ENCODE results near the gene MXD3. TPM values are rescaled to one million over a fixed set of nuclear protein-coding genes. Genes with fewer than 3 reads are reported as not detected.

Gene MXD3
- total and polyA plus RNA-seq, 10 of the 15 experiments (the other 5 are each of a cell fraction or from before 2014, with no cell fraction given), result 0.24 to 29.8 (median 13.5) TPM

DNA sequence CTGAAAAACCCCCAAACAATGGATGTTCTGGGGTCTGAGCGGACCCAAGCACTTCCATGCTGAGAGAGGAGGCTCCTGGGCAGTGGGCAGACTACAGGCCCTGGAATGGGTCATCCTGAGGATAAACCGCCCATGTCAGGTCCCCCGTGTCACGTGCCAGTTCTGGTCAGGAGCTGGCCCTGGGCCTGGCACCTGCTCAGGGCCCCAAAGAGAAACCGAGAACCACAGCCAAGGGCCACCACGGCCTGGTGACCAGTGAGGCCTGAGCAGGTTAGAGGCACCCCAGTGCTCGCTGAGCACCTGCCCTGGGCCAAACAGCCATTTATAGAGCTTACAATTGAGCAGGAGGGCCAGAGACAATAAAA lies 24.0 kb upstream of the MXD3 start:
- no TSS peak for BruUV-seq (replicated peaks)
- in situ Hi-C loops (cut with MboI), result no loop called here
- H2AFZ ChIP-seq (ENCODE audit: control insufficient read depth, low read depth, low read length), result no peak overlapping the region
- peaks cover 10% of the 10 kb centered on the region for H3K79me2 ChIP-seq (ENCODE audit: control insufficient read depth, insufficient read depth, low read length)
- ChIA-PET POLR2A (no interaction called here), SMC1A (ENCODE audit: uncharacterized antibody, unreplicated experiment) (interaction anchor here (1.5 to 1.6 kb wide), 2 partner anchors 12 to 15 kb away, joined by 4 read pairs; partner anchors contain the start of gene LMAN2), CTCF (no interaction called here), RAD21 (ENCODE audit: unreplicated experiment) (no interaction called here)
- no peak overlapping the region for H3K9ac ChIP-seq (ENCODE audit: control insufficient read depth, insufficient read depth, low read length)
- no peak overlapping the region for H3K4me3 ChIP-seq
- H3K36me3 ChIP-seq (ENCODE audit: control insufficient read depth in 2 of 2, insufficient read depth in 2 of 2, low read length in 1 of 2), result peaks cover 19 to 72% of the 10 kb centered on the region in 2 experiments
- TF ChIP-seq SRF (IDR thresholded peaks at IDR 0.05; ENCODE audit: low read depth in 2 of 2, low read length in 2 of 2) (no peak), RUNX3 (IDR thresholded peaks at IDR 0.05; ENCODE audit: low read length) (no peak), SIN3A (IDR thresholded peaks at IDR 0.05; ENCODE audit: low read depth, low read length) (no peak), MEF2A (IDR thresholded peaks at IDR 0.05; ENCODE audit: insufficient read depth, low read depth, low read length) (no peak), NR2C2 (IDR thresholded peaks at IDR 0.05; ENCODE audit: borderline replicate concordance, control insufficient read depth, insufficient read length, low read depth) (no peak), ZZZ3 (IDR thresholded peaks at IDR 0.05; ENCODE audit: control insufficient read depth, insufficient read length, low read depth) (no peak), TCF12 (IDR thresholded peaks at IDR 0.05; ENCODE audit: low read depth, low read length) (no peak), CBFB (IDR thresholded peaks at IDR 0.05; ENCODE audit: low read depth) (no peak), RCOR1 (conservative IDR thresholded peaks at IDR 0.05; ENCODE audit: low read depth, low read length) (no peak), SUPT20H (IDR thresholded peaks at IDR 0.05; ENCODE audit: borderline replicate concordance, control insufficient read depth, low read depth, low read length) (no peak), ASH2L (IDR thresholded peaks at IDR 0.05; ENCODE audit: borderline replicate concordance, low read depth) (no peak)
- TF ChIP-seq, protein P1, sequence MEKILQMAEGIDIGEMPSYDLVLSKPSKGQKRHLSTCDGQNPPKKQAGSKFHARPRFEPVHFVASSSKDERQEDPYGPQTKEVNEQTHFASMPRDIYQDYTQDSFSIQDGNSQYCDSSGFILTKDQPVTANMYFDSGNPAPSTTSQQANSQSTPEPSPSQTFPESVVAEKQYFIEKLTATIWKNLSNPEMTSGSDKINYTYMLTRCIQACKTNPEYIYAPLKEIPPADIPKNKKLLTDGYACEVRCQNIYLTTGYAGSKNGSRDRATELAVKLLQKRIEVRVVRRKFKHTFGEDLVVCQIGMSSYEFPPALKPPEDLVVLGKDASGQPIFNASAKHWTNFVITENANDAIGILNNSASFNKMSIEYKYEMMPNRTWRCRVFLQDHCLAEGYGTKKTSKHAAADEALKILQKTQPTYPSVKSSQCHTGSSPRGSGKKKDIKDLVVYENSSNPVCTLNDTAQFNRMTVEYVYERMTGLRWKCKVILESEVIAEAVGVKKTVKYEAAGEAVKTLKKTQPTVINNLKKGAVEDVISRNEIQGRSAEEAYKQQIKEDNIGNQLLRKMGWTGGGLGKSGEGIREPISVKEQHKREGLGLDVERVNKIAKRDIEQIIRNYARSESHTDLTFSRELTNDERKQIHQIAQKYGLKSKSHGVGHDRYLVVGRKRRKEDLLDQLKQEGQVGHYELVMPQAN (conservative IDR thresholded peaks at IDR 0.05), result no peak
- TF ChIP-seq, protein P2, sequence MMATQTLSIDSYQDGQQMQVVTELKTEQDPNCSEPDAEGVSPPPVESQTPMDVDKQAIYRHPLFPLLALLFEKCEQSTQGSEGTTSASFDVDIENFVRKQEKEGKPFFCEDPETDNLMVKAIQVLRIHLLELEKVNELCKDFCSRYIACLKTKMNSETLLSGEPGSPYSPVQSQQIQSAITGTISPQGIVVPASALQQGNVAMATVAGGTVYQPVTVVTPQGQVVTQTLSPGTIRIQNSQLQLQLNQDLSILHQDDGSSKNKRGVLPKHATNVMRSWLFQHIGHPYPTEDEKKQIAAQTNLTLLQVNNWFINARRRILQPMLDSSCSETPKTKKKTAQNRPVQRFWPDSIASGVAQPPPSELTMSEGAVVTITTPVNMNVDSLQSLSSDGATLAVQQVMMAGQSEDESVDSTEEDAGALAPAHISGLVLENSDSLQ (IDR thresholded peaks at IDR 0.05), result no peak
- TF ChIP-seq, protein P3, sequence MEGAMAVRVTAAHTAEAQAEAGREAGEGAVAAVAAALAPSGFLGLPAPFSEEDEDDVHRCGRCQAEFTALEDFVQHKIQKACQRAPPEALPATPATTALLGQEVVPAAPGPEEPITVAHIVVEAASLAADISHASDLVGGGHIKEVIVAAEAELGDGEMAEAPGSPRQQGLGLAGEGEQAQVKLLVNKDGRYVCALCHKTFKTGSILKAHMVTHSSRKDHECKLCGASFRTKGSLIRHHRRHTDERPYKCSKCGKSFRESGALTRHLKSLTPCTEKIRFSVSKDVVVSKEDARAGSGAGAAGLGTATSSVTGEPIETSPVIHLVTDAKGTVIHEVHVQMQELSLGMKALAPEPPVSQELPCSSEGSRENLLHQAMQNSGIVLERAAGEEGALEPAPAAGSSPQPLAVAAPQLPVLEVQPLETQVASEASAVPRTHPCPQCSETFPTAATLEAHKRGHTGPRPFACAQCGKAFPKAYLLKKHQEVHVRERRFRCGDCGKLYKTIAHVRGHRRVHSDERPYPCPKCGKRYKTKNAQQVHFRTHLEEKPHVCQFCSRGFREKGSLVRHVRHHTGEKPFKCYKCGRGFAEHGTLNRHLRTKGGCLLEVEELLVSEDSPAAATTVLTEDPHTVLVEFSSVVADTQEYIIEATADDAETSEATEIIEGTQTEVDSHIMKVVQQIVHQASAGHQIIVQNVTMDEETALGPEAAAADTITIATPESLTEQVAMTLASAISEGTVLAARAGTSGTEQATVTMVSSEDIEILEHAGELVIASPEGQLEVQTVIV (IDR thresholded peaks at IDR 0.05; ENCODE audit: borderline replicate concordance, partially characterized antibody), result no peak
- no peaks in the 10 kb centered on the region for H4K20me1 ChIP-seq (ENCODE audit: control insufficient read depth, insufficient read depth)
- no peaks in the 10 kb centered on the region; the same call in 2 of the 3 replicates for H3K9me3 ChIP-seq (replicated peaks; ENCODE audit: control insufficient read depth, insufficient read depth, low read length)
- intact Hi-C loops (cut with micrococcal nuclease; ENCODE audit: unreplicated experiment), result no loop called here
- no peak overlapping the region for H3K27ac ChIP-seq (ENCODE audit: control insufficient read depth, insufficient read depth)
- ATAC-seq, result no peak
- no peak for FAIRE-seq
- 93% methylated on average over 7 of the region's 7 CpGs for WGBS (ENCODE audit: insufficient coverage, insufficient replicate concordance, low lambda C conversion rate, missing lambda C conversion rate)
- H3K4me2 ChIP-seq (ENCODE audit: control insufficient read depth, insufficient read depth), result no peak overlapping the region
- H3K27me3 ChIP-seq (replicated peaks in 1 of 2; ENCODE audit: control insufficient read depth in 2 of 2, insufficient read depth in 2 of 2, low read length in 1 of 2), result no peaks in the 10 kb centered on the region
- no peaks in the 10 kb centered on the region for H3K4me1 ChIP-seq (ENCODE audit: control insufficient read depth, insufficient read depth, low read length)
- DNase-seq (ENCODE audit: low read depth, low spot score), result no peak

Measured in GM12878 (cell line).